ENCODE data around the gene GPR156. TPM values are rescaled to one million over a fixed set of nuclear protein-coding genes. Genes with fewer than 3 reads are reported as not detected.
A peak's percentile ranks its signal among the peaks of the same experiment; 100 is the strongest.

The GPR156 gene
- total and polyA plus RNA-seq, 2 of the 4 experiments (the other 2 are of a cell fraction): 0.09 to 0.18 TPM

DNA sequence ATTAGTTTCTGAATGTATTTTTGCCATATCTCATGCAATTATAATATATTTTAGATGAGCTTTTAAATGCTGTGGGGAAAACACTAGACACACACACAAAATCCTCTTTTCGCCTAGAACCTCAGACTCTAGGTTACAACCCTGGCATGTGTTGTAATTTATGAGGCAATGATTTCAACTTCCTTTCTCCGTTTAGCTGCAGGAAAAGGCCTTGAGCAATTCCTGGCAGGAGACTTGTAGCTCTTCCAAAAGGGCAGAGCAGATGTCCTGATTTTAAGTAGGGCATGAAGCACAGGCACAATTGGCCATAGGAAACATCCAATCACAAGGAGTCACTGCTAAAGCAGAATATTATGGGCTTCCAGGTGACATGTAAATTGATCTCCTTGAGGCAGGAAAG lies 82.0 kb downstream of the GPR156 start:
- dilution Hi-C loops (cut with HindIII; ENCODE audit: low sequenced_read_pairs, unreplicated experiment): no loop called here
- no peaks in the 10 kb centered on the region for H3K9me3 ChIP-seq (ENCODE audit: control insufficient read depth, insufficient read depth, low read length)
- ChIA-PET POLR2A (ENCODE audit: unreplicated experiment) (interaction anchor here (0.6 kb wide), 1 partner anchor 572 kb away, joined by 3 read pairs; no protein-coding TSS in a partner anchor), CTCF (interaction anchor here (0.6 to 1.0 kb wide), 3 partner anchors 10 to 618 kb away, joined by 3 read pairs; no protein-coding TSS in a partner anchor)
- H3K36me3 ChIP-seq (ENCODE audit: control insufficient read depth, insufficient read depth, low read length): no peaks in the 10 kb centered on the region
- H3K9me1 ChIP-seq (ENCODE audit: insufficient read depth, low read length): peaks cover 3% of the 10 kb centered on the region; the same call in 1 of the 2 replicates
- BruUV-seq (replicated peaks): no TSS peak
- no peak overlapping the region for H3K4me2 ChIP-seq (ENCODE audit: low read depth, low read length)
- no peak overlapping the region for H2AK9ac ChIP-seq (replicated peaks; ENCODE audit: low read depth, low read length, poor library complexity)
- no peaks in the 10 kb centered on the region for H3K27me3 ChIP-seq (ENCODE audit: control insufficient read depth, insufficient read depth, low read length)
- H2AK5ac ChIP-seq (ENCODE audit: low read depth, low read length): no peak overlapping the region
- H3K27ac ChIP-seq (ENCODE audit: insufficient read depth, low read length): no peak overlapping the region
- H4K8ac ChIP-seq (ENCODE audit: low read depth in 2 of 2, low read length in 2 of 2): no peak overlapping the region
- no peak overlapping the region for H3K56ac ChIP-seq (ENCODE audit: extremely low read depth, insufficient read depth, low read length)
- H4K91ac ChIP-seq (ENCODE audit: insufficient read depth, low read depth, low read length): no peak overlapping the region
- in situ Hi-C loops (cut with MboI; ENCODE audit: low sequenced_read_pairs): no loop called here
- ATAC-seq (ENCODE audit: low read depth) (peak; percentile 76), DNase-seq (peak; percentile 78)
- TF ChIP-seq MAZ (IDR thresholded peaks at IDR 0.05; ENCODE audit: borderline replicate concordance, low read depth, low read length) (no peak), BHLHE40 (IDR thresholded peaks at IDR 0.05; ENCODE audit: low read depth, low read length) (no peak), CEBPB (IDR thresholded peaks at IDR 0.05; ENCODE audit: low read depth, low read length) (peak; percentile 89), RAD21 (IDR thresholded peaks at IDR 0.05; ENCODE audit: low read length) (no peak), POLR2A (IDR thresholded peaks at IDR 0.05; ENCODE audit: low read depth, low read length) (no peak), MAFK (IDR thresholded peaks at IDR 0.05; ENCODE audit: low read depth, low read length) (no peak), RCOR1 (IDR thresholded peaks at IDR 0.05; ENCODE audit: insufficient replicate concordance, low read length) (no peak), USF2 (IDR thresholded peaks at IDR 0.05; ENCODE audit: low read depth, low read length) (no peak)
- no peak overlapping the region for H3K9ac ChIP-seq (ENCODE audit: low read depth, low read length)
- H2BK120ac ChIP-seq (ENCODE audit: low read depth, low read length): no peak overlapping the region
- intact Hi-C loops (cut with micrococcal nuclease): loop anchor here (10.0 kb wide), 1 partner anchor 498 kb away; the partner anchor contains the start of gene CFAP91
- H2BK5ac ChIP-seq (ENCODE audit: low read depth, low read length, poor library complexity, severe bottlenecking): no peak overlapping the region
- no peak overlapping the region for H4K5ac ChIP-seq (ENCODE audit: low read depth, low read length)
- WGBS, 2 experiments (ENCODE audit: extremely low coverage in 2 of 2, insufficient read length in 1 of 2): no CpG with 5 or more reads among the region's 2 CpGs
- no peak overlapping the region for H2AFZ ChIP-seq (replicated peaks; ENCODE audit: low read length, poor library complexity)
- peaks cover 2% of the 10 kb centered on the region; the same call in 1 of the 2 replicates for H3K4me1 ChIP-seq (ENCODE audit: control insufficient read depth, insufficient read depth, low read length)
- H3K23ac ChIP-seq (ENCODE audit: low read depth, low read length): no peak overlapping the region
- H4K20me1 ChIP-seq (ENCODE audit: insufficient read depth, low read length): no peaks in the 10 kb centered on the region
- H3K4me3 ChIP-seq (ENCODE audit: insufficient read depth, low read depth, low read length): no peak overlapping the region
- no peak overlapping the region for H3K4ac ChIP-seq (ENCODE audit: low read depth, low read length)
- no peak overlapping the region for H3K18ac ChIP-seq (ENCODE audit: low read depth, low read length)
- H3K79me1 ChIP-seq (ENCODE audit: low read depth in 1 of 2, low read length in 2 of 2): no peaks in the 10 kb centered on the region
- H2BK15ac ChIP-seq (ENCODE audit: low read depth, low read length): no peak overlapping the region
- no peak overlapping the region for H3K14ac ChIP-seq (replicated peaks; ENCODE audit: low read depth, low read length)
- H2BK20ac ChIP-seq (ENCODE audit: low read depth, low read length): no peak overlapping the region
